ENCODE data around the gene ATXN1L.

The ATXN1L gene

DNA sequence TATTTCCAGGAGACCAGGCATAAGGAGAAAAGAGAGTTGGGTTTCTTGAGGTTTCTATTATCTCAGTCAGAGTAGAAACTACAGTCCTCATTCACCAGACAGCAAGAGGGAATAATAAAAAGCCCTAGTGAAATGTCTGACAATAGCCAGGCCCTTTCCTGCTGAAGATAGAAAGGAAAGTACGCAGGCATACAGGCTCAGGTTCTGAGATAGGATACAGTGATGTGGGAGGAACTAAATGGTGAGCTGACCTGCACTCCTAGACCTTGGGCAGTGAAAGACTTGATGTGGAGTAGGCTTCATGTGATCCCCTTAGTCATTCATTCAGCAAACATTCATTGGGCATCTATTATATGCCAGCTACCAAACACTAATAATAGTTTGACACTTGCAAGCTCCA, 23.3 kb downstream of the ATXN1L start:
- H3K9me3 ChIP-seq (ENCODE audit: severe bottlenecking), result no peaks in the 10 kb centered on the region
- TF ChIP-seq, protein P1, sequence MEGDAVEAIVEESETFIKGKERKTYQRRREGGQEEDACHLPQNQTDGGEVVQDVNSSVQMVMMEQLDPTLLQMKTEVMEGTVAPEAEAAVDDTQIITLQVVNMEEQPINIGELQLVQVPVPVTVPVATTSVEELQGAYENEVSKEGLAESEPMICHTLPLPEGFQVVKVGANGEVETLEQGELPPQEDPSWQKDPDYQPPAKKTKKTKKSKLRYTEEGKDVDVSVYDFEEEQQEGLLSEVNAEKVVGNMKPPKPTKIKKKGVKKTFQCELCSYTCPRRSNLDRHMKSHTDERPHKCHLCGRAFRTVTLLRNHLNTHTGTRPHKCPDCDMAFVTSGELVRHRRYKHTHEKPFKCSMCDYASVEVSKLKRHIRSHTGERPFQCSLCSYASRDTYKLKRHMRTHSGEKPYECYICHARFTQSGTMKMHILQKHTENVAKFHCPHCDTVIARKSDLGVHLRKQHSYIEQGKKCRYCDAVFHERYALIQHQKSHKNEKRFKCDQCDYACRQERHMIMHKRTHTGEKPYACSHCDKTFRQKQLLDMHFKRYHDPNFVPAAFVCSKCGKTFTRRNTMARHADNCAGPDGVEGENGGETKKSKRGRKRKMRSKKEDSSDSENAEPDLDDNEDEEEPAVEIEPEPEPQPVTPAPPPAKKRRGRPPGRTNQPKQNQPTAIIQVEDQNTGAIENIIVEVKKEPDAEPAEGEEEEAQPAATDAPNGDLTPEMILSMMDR (IDR thresholded peaks at IDR 0.05; ENCODE audit: poor library complexity, severe bottlenecking), result no peak
- no peak overlapping the region for H3K4me3 ChIP-seq (ENCODE audit: severe bottlenecking)
- no peak for DNase-seq (ENCODE audit: low spot score)
- H3K36me3 ChIP-seq (ENCODE audit: low read depth), result peaks cover 20% of the 10 kb centered on the region; the same call in 1 of the 2 replicates
- H3K27ac ChIP-seq (ENCODE audit: poor library complexity, severe bottlenecking), result no peak overlapping the region
- H3K4me1 ChIP-seq (ENCODE audit: insufficient read depth, poor library complexity, severe bottlenecking), result no peaks in the 10 kb centered on the region
- no peak for ATAC-seq (ENCODE audit: low read depth)
- H3K27me3 ChIP-seq (ENCODE audit: insufficient read depth, poor library complexity, severe bottlenecking), result no peaks in the 10 kb centered on the region

DNA sequence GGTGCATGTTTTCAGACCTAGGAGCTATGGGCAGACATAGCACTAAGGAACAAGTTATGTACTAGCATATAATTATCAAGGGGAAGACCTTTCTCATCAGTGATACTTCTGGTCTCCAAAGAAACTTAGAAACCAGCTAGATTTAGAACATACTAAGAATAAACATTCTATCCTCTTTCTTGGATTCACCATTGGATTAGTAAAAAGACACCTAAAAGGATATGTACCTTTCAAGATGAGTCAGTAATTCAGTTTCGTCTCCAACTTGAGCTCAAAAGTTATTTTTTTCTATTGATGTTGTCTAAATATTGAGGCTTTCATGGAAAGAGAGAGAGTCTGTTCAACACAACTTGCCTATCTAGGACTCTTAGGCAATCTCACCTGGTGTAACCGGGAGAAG, 25.0 kb downstream of the ATXN1L start:
- no peak for DNase-seq (ENCODE audit: low spot score)
- Histone ChIP-seq H3K4me3 (ENCODE audit: severe bottlenecking) (no peak overlapping the region), H3K36me3 (ENCODE audit: low read depth) (peaks cover 24% of the 10 kb centered on the region; the same call in 1 of the 2 replicates), H3K27me3 (ENCODE audit: insufficient read depth, poor library complexity, severe bottlenecking) (no peaks in the 10 kb centered on the region), H3K9me3 (ENCODE audit: severe bottlenecking) (no peaks in the 10 kb centered on the region), H3K4me1 (ENCODE audit: insufficient read depth, poor library complexity, severe bottlenecking) (no peaks in the 10 kb centered on the region), H3K27ac (ENCODE audit: poor library complexity, severe bottlenecking) (no peak overlapping the region)
- TF ChIP-seq, protein P1 (IDR thresholded peaks at IDR 0.05; ENCODE audit: poor library complexity, severe bottlenecking), result no peak
- no peak for ATAC-seq (ENCODE audit: low read depth)

DNA sequence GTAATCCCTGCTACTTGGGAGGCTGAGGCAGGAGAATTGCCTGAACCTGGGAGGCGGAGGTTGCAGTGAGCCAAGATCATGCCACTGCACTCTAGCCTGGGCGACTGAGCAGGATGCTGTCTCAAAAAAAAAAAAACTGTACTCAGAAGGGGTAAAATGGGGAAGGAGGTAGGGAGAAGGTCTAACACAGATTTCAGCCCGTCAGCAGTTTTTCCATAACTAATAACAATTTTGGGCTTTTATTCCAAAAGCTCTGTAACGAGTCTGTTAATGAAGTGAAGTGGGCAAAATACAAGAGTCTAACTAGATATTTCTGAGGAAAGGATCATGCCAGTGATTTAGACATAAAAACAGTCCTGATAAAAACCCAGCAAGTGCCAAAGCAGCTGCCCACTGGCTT, 27.4 kb downstream of the ATXN1L start:
- TF ChIP-seq, protein P1 (IDR thresholded peaks at IDR 0.05; ENCODE audit: poor library complexity, severe bottlenecking), result no peak
- Histone ChIP-seq H3K27ac (ENCODE audit: poor library complexity, severe bottlenecking) (no peak overlapping the region), H3K4me3 (ENCODE audit: severe bottlenecking) (no peak overlapping the region), H3K4me1 (ENCODE audit: insufficient read depth, poor library complexity, severe bottlenecking) (no peaks in the 10 kb centered on the region), H3K36me3 (ENCODE audit: low read depth) (peaks cover 21% of the 10 kb centered on the region), H3K27me3 (ENCODE audit: insufficient read depth, poor library complexity, severe bottlenecking) (no peaks in the 10 kb centered on the region), H3K9me3 (ENCODE audit: severe bottlenecking) (no peaks in the 10 kb centered on the region)
- DNase-seq (ENCODE audit: low spot score) (no peak), ATAC-seq (ENCODE audit: low read depth) (no peak)

DNA sequence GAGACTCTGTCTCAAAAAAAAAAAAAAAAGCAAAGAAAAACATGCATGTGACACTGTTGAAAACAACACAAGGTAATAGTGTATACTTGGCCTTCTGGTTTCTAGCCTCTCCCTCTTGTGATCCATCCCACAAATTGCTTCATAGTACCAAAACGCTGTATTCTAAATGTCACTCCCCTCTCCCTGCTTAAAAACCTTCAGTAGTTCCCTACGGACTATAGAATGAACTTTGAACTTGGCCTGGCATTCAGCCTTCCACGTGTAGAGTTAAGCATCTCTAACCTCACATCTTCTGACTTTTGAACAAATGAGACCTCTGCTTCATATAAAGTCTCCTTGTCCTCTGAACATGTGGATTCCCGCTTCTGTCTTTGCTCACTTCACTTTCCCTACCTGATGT, 33.1 kb downstream of the ATXN1L start:
- no peak overlapping the region for H3K27ac ChIP-seq (ENCODE audit: poor library complexity, severe bottlenecking)
- no peak overlapping the region for H3K4me3 ChIP-seq (ENCODE audit: severe bottlenecking)
- peaks cover 5% of the 10 kb centered on the region for H3K4me1 ChIP-seq (ENCODE audit: insufficient read depth, poor library complexity, severe bottlenecking)
- TF ChIP-seq, protein P1 (IDR thresholded peaks at IDR 0.05; ENCODE audit: poor library complexity, severe bottlenecking), result no peak
- H3K27me3 ChIP-seq (ENCODE audit: insufficient read depth, poor library complexity, severe bottlenecking), result no peaks in the 10 kb centered on the region
- DNase-seq (ENCODE audit: low spot score) (no peak), ATAC-seq (ENCODE audit: low read depth) (no peak)
- H3K9me3 ChIP-seq (ENCODE audit: severe bottlenecking), result no peaks in the 10 kb centered on the region
- peaks cover 43% of the 10 kb centered on the region for H3K36me3 ChIP-seq (ENCODE audit: low read depth)

GRCh38 chr16:71880176-71880575, 34.4 kb downstream of the ATXN1L start:
- Histone ChIP-seq H3K9me3 (ENCODE audit: severe bottlenecking) (no peaks in the 10 kb centered on the region), H3K27ac (ENCODE audit: poor library complexity, severe bottlenecking) (no peak overlapping the region), H3K36me3 (ENCODE audit: low read depth) (peaks cover 37% of the 10 kb centered on the region), H3K4me3 (ENCODE audit: severe bottlenecking) (no peak overlapping the region), H3K4me1 (ENCODE audit: insufficient read depth, poor library complexity, severe bottlenecking) (peaks cover 5% of the 10 kb centered on the region), H3K27me3 (ENCODE audit: insufficient read depth, poor library complexity, severe bottlenecking) (no peaks in the 10 kb centered on the region)
- ATAC-seq (ENCODE audit: low read depth) (no peak), DNase-seq (ENCODE audit: low spot score) (no peak)
- TF ChIP-seq, protein P1 (IDR thresholded peaks at IDR 0.05; ENCODE audit: poor library complexity, severe bottlenecking), result no peak
